ENCODE results near the gene ADK. TPM values are rescaled to one million over a fixed set of nuclear protein-coding genes. Genes with fewer than 3 reads are reported as not detected.
A peak's percentile ranks its signal among the peaks of the same experiment; 100 is the strongest.

Gene ADK
- total RNA-seq, 1 donor from 2014 or later: 13.1 TPM

DNA sequence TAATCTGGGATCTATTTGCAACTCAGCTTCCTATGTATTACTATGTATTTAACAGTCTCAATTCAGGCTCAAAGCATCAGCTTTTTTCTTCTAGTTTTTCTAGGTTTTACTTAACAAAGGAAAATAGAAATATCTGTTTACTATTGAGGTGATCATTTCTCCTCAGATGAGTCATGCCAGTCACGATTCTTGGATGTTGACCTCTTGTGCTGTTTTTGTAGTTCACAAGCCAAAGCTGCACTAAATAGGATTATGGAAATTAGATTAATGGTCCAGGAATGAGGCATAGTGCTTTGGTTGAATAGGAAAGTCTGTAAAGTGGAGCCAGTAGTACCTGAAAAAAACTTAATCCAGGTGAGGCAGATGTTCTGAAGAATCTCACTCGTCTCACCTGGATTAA is 477.1 kb downstream of the ADK start:
- H3K9me3 Mint-ChIP-seq (ENCODE audit: unreplicated experiment): no peaks in the 10 kb centered on the region
- no peaks in the 10 kb centered on the region for H3K36me3 Mint-ChIP-seq (ENCODE audit: low read depth, unreplicated experiment)
- H3K27me3 Mint-ChIP-seq (ENCODE audit: unreplicated experiment): no peaks in the 10 kb centered on the region
- H3K4me3 Mint-ChIP-seq (ENCODE audit: unreplicated experiment): no peak overlapping the region
- no peak for TF ChIP-seq CTCF (IDR thresholded peaks at IDR 0.05; ENCODE audit: unreplicated experiment)
- no peak for DNase-seq (ENCODE audit: low spot score)
- no peak overlapping the region for H3K27ac Mint-ChIP-seq (ENCODE audit: unreplicated experiment)
- H3K4me1 Mint-ChIP-seq (ENCODE audit: unreplicated experiment): no peaks in the 10 kb centered on the region

DNA sequence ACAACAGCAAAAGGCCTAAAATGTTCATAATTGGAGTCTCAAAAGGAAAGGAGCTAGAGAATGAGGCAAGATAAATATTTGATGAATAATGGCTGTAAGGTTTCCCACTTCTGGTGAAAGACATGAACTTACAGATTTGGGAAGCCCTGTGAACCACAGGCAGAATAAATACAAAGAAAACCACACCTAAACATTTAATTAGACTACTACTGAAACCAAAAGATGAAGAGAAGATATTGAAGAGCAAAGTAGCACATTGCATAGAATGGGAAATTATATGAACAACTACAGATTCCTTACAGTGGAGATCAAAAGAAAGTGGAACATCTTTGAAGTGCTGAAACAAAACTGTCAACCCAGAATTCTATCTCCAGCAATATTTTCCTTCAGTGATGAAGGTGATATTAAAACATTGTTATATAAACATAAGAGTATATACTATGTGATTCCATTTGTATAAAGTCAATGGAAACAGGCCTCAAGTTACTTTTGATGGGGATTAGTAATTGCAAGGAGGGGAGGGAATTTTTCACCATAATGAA is 484.0 kb downstream of the ADK start:
- H3K36me3 Mint-ChIP-seq (ENCODE audit: low read depth, unreplicated experiment): peaks cover 7% of the 10 kb centered on the region
- TF ChIP-seq CTCF (IDR thresholded peaks at IDR 0.05; ENCODE audit: unreplicated experiment): no peak
- H3K27me3 Mint-ChIP-seq (ENCODE audit: unreplicated experiment): peaks cover 1% of the 10 kb centered on the region
- H3K4me1 Mint-ChIP-seq (ENCODE audit: unreplicated experiment): no peaks in the 10 kb centered on the region
- no peak overlapping the region for H3K27ac Mint-ChIP-seq (ENCODE audit: unreplicated experiment)
- H3K9me3 Mint-ChIP-seq (ENCODE audit: unreplicated experiment): no peaks in the 10 kb centered on the region
- DNase-seq (ENCODE audit: low spot score): no peak
- peak overlapping the region; percentile 2 for H3K4me3 Mint-ChIP-seq (ENCODE audit: unreplicated experiment)

GRCh38 chr10:74635655-74636054 is 484.6 kb downstream of the ADK start:
- peaks cover 1% of the 10 kb centered on the region for H3K27me3 Mint-ChIP-seq (ENCODE audit: unreplicated experiment)
- no peaks in the 10 kb centered on the region for H3K9me3 Mint-ChIP-seq (ENCODE audit: unreplicated experiment)
- no peak overlapping the region for H3K27ac Mint-ChIP-seq (ENCODE audit: unreplicated experiment)
- H3K4me1 Mint-ChIP-seq (ENCODE audit: unreplicated experiment): no peaks in the 10 kb centered on the region
- no peak overlapping the region for H3K4me3 Mint-ChIP-seq (ENCODE audit: unreplicated experiment)
- no peak for DNase-seq (ENCODE audit: low spot score)
- peaks cover 7% of the 10 kb centered on the region for H3K36me3 Mint-ChIP-seq (ENCODE audit: low read depth, unreplicated experiment)
- TF ChIP-seq CTCF (IDR thresholded peaks at IDR 0.05; ENCODE audit: unreplicated experiment): no peak

GRCh38 chr10:74637685-74638084 is 486.7 kb downstream of the ADK start:
- TF ChIP-seq CTCF (IDR thresholded peaks at IDR 0.05; ENCODE audit: unreplicated experiment): no peak
- peaks cover 7% of the 10 kb centered on the region for H3K36me3 Mint-ChIP-seq (ENCODE audit: low read depth, unreplicated experiment)
- H3K27ac Mint-ChIP-seq (ENCODE audit: unreplicated experiment): no peak overlapping the region
- no peak for DNase-seq (ENCODE audit: low spot score)
- no peaks in the 10 kb centered on the region for H3K4me1 Mint-ChIP-seq (ENCODE audit: unreplicated experiment)
- H3K27me3 Mint-ChIP-seq (ENCODE audit: unreplicated experiment): peaks cover 1% of the 10 kb centered on the region
- H3K9me3 Mint-ChIP-seq (ENCODE audit: unreplicated experiment): no peaks in the 10 kb centered on the region
- no peak overlapping the region for H3K4me3 Mint-ChIP-seq (ENCODE audit: unreplicated experiment)

DNA sequence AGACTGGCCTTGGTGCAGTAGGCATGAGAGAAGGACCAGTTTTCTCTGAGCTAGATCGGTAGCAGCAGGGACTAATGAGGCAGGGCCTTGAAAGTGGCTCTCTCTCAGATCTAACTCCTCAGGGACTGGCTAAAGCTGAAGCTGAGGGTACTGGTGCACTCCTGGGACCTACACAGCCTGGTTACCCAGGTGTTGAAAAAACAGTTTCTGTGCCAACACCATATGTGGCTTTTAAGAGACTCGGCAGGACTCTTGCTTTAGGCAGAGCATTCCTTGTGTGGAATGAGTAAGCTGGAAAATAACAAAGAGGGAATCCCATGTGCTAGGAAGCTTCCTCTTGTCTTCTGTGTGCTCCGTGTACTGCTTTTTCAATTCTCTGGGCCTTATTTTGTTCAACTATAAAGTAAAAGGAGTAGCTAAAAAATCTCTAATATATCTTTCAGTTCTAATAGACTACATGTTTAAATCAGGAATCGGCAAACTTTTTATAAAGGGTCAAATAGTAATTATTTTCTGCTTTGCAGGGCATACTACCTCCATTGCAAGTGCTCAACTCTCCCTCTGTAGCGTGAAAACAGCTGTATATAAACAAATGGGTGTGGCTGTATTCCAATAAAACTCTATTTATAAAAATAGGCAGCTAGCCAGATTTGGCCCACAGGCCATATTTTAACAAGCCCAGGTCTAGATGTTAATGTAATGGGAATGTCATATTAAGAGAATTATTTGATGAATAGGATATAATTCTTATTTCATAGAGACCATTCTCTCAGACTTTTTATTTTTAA is 489.3 kb downstream of the ADK start:
- no peak overlapping the region for H3K4me3 Mint-ChIP-seq (ENCODE audit: unreplicated experiment)
- no peak for DNase-seq (ENCODE audit: low spot score)
- no peak for TF ChIP-seq CTCF (IDR thresholded peaks at IDR 0.05; ENCODE audit: unreplicated experiment)
- no peaks in the 10 kb centered on the region for H3K27me3 Mint-ChIP-seq (ENCODE audit: unreplicated experiment)
- H3K4me1 Mint-ChIP-seq (ENCODE audit: unreplicated experiment): no peaks in the 10 kb centered on the region
- H3K9me3 Mint-ChIP-seq (ENCODE audit: unreplicated experiment): no peaks in the 10 kb centered on the region
- H3K27ac Mint-ChIP-seq (ENCODE audit: unreplicated experiment): no peak overlapping the region
- H3K36me3 Mint-ChIP-seq (ENCODE audit: low read depth, unreplicated experiment): no peaks in the 10 kb centered on the region

All from endothelial cell (in vitro differentiated cells).